GM19023 (cell line): ENCODE results near the gene CGB5.
"Not testable (repeated sequence)": the region's sequence is repeated elsewhere in the genome, so short reads cannot be mapped to it uniquely, and the experiment has no call there.

Experiments
- ATAC-seq: cut with Tn5 transposase; IDR thresholded peaks from one replicate; pipeline ENCODE4 v1.9.1; 2021; ENCODE audit warnings: mild to moderate bottlenecking, moderate library complexity; ENCODE audit not compliant: unreplicated experiment

CGB5 gene

DNA sequence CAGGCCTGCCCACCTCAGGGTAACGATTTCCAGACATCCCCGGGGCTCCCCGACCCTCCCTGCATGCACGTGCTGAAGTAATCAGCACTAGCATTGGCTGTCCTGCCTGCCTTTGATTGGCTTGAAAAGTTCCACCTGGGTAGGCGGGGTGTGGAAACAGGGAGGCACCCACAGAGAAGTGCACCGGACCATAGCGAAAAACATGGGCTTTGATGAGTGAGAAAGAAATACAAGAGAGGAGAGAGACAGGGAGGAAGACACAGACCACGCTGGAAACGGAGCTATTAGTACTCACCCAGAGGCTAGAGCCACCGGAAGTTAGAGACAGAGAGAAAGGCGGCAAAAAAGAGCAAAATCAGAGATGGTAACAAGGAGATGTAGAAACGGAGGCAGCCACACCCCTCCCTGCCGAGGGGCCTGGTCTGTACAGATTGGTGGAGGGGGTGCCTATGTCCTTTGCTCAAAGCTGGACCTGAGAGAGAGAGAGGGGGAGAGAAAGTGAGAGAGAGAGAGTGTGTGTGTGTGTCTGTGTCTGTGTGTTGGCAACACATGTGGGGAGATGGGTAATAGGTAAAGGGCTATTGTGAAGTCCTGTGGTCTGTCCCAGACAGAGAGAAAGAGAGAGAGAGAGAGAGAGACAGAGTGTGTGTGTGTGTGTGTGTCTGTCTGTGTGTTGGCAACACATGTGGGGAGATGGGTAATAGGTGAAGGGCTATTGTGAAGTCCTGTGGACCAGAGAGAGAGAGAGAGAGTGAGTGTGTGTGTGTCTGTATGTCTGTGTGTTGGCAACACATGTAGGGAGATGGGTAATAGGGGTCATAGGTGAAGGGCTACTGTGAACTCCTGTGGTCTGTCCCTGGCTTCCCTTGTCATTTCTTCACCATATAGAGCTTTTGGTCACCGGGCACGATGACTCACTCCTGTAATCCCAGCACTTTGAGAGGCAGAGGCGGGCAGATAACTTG lies 22.4 kb upstream of the CGB5 start:
- ATAC-seq: no peak

DNA sequence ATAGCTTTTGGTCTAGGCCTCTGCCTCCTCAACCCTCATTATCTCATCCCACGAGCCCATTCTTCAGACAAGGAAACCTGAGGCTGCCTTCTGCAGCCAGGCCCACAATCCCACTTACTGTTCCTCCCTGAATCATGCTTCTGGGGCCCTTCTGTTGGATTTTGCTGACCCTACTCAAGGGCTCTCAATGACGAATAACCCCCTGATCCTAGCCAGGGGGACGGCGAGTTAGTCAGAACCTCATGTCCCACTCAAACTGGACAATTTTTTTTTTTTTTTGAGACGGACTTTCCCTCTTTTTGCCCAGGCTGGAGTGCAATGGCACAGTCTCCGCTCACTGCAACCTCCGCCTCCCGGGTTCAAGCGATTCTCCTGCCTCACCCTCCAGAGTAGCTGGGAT lies 21.5 kb upstream of the CGB5 start:
- no peak for ATAC-seq

DNA sequence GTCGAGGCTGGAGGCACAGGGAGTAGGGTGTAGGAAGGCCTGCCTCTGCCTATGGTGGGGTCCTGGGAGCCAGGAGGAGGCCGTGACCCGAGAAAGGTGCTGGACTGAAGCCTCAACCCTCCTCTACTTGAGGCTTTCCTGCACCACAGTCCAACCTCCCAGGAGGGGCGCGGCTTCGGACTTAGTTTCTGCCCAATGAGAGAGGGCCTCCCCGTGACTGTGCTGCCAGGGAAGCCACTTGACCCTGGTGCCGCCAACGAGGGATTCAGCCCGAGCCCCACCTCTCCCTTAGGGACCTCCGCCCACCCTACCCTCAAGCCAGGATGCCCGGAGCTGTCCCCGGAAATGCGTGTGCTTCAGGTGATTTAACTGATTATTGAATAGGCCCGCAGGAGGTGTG lies 19.4 kb upstream of the CGB5 start, which contains the start of gene CGB3:
Gene CGB3, minus strand, starts transcription at position 101 of the 400 bp plus-strand sequence. CDS start 362 bp downstream, outside the sequence.
- not testable (repeated sequence) for ATAC-seq

DNA sequence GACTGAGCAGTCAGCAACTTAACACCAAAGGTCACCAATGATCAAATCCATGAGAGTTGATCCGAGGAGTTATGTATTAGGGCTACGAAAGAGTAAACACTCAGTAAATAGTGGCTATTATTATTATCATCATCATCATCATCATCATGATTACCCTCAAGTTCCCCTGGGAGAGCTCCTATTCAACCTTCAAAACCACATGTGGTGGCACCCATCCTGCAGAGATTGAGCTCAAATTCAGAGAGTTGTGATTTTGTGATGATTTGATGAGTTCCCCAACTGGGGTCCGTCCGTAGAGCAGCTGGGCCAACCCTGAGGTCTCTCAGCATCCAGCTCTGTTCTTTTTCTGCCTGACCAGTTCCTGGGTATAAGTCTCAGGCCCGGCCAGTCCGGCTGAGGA lies 18.6 kb upstream of the CGB5 start:
- not testable (repeated sequence) for ATAC-seq

DNA sequence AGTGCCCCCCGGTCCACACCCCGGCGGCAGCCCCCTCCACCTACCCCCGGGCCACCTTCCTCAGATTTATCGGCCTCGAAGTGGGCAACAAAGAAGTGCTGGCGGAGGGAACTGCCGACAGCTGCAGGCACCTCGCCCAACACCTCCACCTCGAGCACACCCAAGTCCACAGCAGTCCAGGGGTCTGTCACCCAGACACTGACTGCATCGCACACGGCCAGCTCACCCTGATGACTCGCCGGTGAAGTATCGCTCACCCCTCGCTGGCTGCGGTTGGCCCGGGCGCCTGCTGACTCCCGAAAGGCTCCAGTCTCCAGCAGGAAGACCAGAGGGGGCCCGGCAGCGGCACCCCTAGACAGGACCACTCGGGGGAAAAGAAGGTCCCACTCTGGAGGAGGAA lies 18.0 kb upstream of the CGB5 start:
- not testable (repeated sequence) for ATAC-seq

DNA sequence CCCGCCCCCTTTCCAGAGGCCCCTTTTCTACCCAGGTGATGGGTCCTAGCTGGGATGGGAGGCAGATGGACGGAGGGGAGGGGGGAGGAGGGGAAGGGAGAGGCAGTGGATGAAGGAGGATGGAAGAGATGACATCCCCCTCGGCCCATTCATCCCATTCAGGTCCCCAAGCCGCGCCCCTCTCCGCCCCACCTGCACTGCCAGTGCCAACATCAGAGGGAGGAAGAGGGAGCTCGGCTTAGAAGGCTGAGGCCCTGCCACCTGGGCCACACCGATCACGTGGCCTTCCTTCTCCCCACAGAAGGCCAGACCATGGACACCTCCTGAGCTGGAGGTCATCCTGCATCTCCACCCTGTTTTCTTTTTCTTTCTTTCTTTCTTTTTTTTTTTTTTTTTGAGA lies 15.0 kb upstream of the CGB5 start:
- ATAC-seq: not testable (repeated sequence)

DNA sequence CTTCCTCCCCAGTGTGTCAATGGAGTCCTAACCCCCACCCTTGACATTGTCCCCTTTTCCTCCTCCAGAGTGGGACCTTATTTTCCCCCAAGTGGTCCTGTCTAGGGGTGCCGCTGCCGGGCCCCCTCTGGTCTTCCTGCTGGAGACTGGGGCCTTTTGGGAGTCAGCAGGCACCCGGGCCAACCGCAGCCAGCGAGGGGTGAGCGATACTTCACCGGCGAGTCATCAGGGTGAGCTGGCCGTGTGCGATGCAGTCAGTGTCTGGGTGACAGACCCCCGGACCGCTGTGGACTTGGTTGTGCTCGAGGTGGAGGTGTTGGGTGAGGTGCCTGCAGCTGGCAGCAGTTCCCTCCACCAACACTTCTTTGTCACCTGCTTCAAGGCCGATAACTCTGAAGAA lies 13.9 kb upstream of the CGB5 start:
- ATAC-seq: not testable (repeated sequence)

DNA sequence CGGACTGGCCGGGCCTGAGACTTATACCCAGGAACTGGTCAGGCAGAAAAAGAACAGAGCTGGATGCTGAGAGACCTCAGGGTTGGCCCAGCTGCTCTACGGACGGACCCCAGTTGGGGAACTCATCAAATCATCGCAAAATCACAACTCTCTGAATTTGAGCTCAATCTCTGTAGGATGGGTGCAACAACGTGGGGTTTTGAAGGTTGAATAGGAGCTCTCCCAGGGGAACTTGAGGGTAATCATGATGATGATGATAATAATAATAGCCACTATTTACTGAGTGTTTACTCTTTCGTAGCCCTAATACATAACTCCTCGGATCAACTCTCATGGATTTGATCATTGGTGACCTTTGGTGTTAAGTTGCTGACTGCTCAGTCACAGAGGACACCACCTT lies 13.3 kb upstream of the CGB5 start:
- ATAC-seq: not testable (repeated sequence)

DNA sequence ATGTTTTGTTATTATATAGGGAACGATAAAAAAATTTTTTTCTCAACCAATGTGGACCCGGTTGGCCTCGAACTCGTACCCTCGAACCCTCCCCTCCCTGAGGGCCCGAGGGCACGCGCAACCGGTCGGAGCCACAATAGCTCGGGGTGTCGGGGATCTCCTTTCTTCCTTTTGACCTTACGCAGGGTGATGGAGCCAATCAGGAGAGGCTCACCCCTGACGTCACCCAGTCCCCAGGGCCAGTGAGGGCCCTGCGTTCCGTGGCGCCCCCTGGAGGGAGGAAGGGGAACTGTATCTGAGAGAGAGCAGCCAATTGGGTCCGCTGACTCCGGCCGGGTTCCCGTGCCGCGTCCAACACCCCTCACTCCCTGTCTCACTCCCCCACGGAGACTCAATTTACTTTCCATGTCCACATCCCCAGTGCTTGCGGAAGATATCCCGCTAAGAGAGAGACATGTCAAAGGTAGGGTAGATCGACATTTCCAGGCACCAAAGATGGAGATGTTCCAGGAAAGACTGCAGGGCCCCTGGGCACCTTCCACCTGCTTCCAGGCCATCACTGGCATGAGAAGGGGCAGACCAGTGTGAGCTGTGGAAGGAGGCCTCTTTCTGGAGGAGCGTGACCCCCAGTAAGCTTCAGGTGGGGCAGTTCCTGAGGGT lies 11.9 kb upstream of the CGB5 start, which contains the start of gene CGB2:
Gene CGB2, plus strand, starts transcription at position 249 of the 660 bp plus-strand sequence. Its CDS starts 206 bp downstream, at position 455.
- not testable (repeated sequence) for ATAC-seq

DNA sequence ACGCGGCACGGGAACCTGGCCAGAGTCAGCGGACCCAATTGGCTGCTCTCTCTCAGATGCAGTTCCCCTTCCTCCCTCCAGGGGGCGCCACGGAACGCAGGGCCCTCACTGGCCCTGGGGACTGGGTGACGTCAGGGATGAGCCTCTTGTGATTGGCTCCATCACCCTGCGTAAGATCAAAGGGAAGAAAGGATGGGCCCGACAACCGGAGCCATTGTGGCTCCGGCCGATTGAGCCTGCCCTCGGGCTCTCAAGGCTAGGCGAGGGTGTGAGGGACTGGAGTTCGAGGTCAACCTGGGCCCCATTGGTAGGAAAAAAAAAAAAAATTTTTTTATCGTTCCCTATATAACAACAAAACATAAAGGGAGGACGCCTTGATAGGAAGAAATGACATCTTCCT lies 6.8 kb upstream of the CGB5 start, which contains the start of gene CGB1:
Gene CGB1, minus strand, starts transcription at position 81 of the 400 bp plus-strand sequence. CDS start 184 bp downstream, outside the sequence.
- ATAC-seq: not testable (repeated sequence)

DNA sequence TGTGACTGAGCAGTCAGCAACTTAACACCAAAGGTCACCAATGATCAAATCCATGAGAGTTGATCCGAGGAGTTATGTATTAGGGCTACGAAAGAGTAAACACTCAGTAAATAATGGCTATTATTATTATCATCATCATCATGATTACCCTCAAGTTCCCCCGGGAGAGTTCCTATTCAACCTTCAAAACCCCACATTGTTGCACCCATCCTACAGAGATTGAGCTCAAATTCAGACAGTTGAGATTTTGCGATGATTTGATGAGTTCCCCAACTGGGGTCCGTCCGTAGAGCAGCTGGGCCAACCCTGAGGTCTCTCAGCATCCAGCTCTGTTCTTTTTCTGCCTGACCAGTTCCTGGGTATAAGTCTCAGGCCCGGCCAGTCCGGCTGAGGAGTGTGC lies 5.5 kb upstream of the CGB5 start:
- ATAC-seq: not testable (repeated sequence)

DNA sequence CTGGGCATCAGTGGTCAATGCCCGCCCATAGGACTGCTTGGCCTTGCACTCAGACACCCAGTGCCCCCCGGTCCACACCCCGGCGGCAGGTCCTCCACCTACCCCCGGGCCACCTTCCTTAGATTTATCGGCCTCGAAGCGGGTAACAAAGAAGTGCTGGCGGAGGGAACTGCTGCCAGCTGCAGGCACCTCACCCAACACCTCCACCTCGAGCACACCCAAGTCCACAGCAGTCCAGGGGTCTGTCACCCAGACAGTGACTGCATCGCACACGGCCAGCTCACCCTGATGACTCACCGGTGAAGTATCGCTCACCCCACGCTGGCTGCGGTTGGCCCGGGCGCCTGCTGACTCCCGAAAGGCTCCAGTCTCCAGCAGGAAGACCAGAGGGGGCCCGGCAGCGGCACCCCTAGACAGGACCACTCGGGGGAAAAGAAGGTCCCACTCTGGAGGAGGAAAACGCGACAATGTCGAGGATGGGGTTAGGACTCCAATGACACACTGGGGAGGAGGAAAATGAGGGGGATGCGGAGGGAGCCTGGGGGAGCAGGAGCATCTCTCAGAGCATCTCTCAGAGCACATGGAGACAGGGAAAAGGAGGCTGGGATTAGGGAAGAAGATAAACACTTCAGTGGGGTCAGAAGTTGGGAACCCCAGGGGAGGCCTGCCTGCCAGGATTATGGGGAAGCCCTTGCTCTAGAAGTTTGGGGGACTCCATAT lies 4.9 kb upstream of the CGB5 start:
- not testable (repeated sequence) for ATAC-seq

DNA sequence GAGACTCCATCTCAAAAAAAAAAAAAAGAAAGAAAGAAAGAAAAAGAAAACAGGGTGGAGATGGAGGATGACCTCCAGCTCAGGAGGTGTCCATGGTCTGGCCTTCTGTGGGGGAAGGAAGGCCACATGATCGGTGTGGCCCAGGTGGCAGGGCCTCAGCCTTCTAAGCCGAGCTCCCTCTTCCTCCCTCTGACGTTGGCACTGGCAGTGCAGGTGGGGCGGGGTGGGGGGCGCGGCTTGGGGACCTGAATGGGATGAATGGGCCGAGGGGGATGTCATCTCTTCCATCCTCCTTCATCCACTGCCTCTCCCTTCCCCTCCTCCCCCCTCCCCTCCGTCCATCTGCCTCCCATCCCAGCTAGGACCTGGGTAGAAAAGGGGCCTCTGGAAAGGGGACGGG lies 3.9 kb upstream of the CGB5 start:
- not testable (repeated sequence) for ATAC-seq

DNA sequence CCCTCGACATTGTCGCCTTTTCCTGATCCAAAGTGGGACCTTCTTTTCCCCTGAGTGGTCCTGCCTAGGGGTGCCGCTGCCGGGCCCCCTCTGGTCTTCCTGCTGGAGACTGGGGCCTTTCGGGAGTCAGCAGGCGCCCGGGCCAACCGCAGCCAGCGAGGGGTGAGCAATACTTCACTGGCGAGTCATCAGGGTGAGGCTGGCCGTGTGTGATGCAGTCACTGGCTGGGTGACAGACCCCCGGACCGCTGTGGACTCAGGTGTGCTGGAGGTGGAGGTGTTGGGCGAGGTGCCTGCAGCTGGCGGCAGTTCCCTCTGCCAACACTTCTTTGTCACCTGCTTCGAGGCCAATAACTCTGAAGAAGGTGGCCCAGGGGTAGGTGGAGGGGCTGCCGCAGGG lies 1.5 kb upstream of the CGB5 start:
- ATAC-seq: no peak

DNA sequence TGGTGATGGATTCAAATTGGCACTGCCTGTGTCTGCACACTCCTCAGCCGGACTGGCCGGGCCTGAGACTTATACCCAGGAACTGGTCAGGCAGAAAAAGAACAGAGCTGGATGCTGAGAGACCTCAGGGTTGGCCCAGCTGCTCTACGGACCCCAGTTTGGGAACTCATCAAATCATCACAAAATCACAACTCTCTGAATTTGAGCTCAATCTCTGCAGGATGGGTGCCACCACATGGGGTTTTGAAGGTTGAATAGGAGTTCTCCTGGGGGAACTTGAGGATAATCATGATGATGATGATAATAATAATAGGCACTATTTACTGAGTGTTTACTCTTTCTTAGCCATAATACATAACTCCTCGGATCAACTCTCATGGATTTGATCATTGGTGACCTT lies 982 bp upstream of the CGB5 start:
- not testable (repeated sequence) for ATAC-seq

DNA sequence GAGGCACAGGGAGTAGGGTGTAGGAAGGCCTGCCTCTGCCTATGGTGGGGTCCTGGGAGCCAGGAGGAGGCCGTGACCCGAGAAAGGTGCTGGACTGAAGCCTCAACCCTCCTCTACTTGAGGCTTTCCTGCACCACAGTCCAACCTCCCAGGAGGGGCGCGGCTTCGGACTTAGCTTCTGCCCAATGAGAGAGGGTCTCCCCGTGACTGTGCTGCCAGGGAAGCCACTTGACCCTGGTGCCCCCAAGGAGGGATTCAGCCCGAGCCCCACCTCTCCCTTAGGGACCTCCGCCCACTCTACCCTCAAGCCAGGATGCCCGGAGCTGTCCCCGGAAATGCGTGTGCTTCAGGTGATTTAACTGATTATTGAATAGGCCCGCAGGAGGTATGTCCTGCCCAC lies 5.4 kb downstream of the CGB5 start, which contains the start of gene CGB8:
Gene CGB8, minus strand, starts transcription at position 101 of the 400 bp plus-strand sequence. CDS start 372 bp downstream, outside the sequence.
- not testable (repeated sequence) for ATAC-seq

DNA sequence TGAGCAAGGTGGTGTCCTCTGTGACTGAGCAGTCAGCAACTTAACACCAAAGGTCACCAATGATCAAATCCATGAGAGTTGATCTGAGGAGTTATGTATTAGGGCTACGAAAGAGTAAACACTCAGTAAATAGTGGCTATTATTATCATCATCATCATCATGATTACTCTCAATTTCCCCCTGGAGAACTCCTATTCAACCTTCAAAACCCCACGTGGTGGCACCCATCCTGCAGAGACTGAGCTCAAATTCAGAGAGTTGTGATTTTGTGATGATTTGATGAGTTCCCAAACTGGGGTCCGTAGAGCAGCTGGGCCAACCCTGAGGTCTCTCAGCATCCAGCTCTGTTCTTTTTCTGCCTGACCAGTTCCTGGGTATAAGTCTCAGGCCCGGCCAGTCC lies 6.2 kb downstream of the CGB5 start:
- ATAC-seq: not testable (repeated sequence)

DNA sequence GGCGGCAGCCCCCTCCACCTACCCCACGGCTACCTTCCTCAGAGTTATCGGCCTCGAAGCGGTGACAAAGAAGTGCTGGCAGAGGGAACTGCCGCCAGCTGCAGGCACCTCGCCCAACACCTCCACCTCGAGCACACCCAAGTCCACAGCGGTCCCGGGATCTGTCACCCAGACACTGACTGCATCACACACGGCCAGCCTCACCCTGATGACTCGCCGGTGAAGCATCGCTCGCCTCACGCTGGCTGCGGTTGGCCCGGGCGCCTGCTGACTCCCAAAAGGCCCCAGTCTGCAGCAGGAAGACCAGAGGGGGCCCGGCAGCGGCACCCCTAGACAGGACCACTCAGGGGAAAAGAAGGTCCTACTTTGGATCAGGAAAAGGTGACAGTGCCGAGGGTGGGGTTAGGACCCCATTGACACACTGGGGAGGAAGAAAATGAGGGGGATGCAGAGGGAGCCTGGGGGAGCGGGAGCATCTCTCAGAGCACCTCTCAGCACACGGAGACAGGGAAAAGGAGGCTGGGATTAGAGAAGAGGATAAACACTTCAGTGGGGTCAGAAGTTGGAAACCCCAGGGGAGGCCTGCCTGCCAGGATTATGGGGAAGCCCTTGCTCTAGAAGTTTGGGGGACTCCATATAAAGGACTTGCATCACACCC lies 6.9 kb downstream of the CGB5 start:
- not testable (repeated sequence) for ATAC-seq

DNA sequence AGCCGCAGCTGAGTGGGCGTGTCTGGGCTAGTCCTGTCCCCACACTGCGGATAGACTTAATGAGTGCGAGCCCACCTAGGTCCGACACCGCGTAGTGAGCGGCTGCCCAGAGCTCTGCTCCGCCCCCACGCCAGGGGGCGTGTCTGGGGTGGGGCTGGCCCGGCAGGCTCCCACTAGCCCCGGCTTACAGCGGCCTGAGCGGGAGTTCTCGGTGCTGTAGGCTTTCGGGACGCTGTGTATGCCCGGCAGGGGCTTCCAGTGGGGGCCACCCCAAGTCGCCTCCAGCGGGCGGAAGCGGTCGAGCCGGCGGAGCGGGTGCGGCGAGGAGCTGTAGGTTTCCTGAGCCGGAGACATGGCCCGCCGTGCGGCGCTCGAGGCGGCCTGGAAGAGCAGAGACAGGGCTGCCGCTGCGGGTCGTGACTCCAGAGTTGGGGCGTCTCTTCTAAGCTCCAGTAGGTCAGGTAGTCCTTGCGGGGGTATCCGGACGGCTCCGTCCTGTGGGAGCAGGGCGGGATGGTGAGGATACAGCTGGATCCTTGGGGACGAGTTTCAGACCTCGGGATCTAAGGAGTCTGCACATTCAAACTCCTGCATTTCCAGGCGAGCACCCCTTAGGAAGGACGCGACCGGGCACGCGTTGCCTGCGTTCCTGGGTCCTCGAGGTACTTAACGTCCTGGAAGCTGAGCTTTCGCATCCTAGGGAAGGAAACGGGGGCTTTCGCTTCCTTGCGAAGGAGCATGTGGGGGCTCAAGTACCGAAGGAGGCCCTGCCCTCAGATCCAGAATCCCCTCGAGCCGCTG lies 12.7 kb downstream of the CGB5 start:
- no peak for ATAC-seq
